DND-41 (cell line): Measurements from ENCODE around the gene PMFBP1.

ENCODE experiments used
- ATAC-seq: fragments of 200-7000 bp; cut with Tn5 transposase; 3 replicates; pipeline ENCODE4 v1.9.1; 2021; ENCODE audit warnings: low read depth; ENCODE audit not compliant: insufficient read depth
- DNase-seq: peaks from one replicate; pipeline ENCODE4 v3.0.0-alpha.2; 2020
- H2AFZ ChIP-seq: 2 replicates; pipeline ENCODE4 v1.6.0; 2012; ENCODE audit warnings: low read depth, low read length
- H3K27ac ChIP-seq: 2 replicates; pipeline ENCODE4 v1.5.1; 2012; ENCODE audit warnings: low read length, inconsistent platforms
- H3K27me3 ChIP-seq: fragments of 200-600 bp; sonication (generic); 2 replicates; pipeline ENCODE4 v1.6.0; 2012; ENCODE audit warnings: low read length, mild to moderate bottlenecking, inconsistent platforms; ENCODE audit not compliant: insufficient read depth, poor library complexity
- H3K36me3 ChIP-seq: 2 replicates; pipeline ENCODE4 v1.5.1; 2012; ENCODE audit warnings: low read length, inconsistent platforms; ENCODE audit not compliant: insufficient read depth
- H3K4me1 ChIP-seq: 2 replicates; pipeline ENCODE4 v1.5.1; 2012; ENCODE audit warnings: mild to moderate bottlenecking, low read length; ENCODE audit not compliant: insufficient read depth
- H3K4me2 ChIP-seq: 2 replicates; pipeline ENCODE4 v1.6.0; 2012; ENCODE audit warnings: mild to moderate bottlenecking, moderate library complexity, low read length, inconsistent platforms; ENCODE audit not compliant: insufficient read depth
- H3K4me3 ChIP-seq, 2 experiments: fragments of 200-600 bp in 1 of 2; shearing (Covaris generic) in 1 of 2; 2 replicates each; pipeline ENCODE4 v1.5.1; 2012 to 2016; ENCODE audit warnings: inconsistent platforms in 2 of 2, low read length in 2 of 2, mild to moderate bottlenecking in 2 of 2, low read depth in 1 of 2, moderate library complexity in 1 of 2
- H3K79me2 ChIP-seq: 2 replicates; pipeline ENCODE4 v1.6.0; 2012; ENCODE audit warnings: low read length, inconsistent platforms; ENCODE audit not compliant: insufficient read depth
- H3K9ac ChIP-seq: 2 replicates; pipeline ENCODE4 v1.6.0; 2012; ENCODE audit warnings: low read depth, mild to moderate bottlenecking, inconsistent platforms, low read length, moderate library complexity
- H3K9me3 ChIP-seq: 2 replicates; pipeline ENCODE4 v1.5.1; 2012; ENCODE audit warnings: low read length, moderate library complexity, mild to moderate bottlenecking, inconsistent platforms; ENCODE audit not compliant: insufficient read depth, severe bottlenecking
- H4K20me1 ChIP-seq: 2 replicates; pipeline ENCODE4 v1.6.0; 2012; ENCODE audit warnings: low read length; ENCODE audit not compliant: insufficient read depth
- EZH2 ChIP-seq: IDR thresholded peaks from 3 replicates; pipeline ENCODE4 v1.6.1; 2012; ENCODE audit warnings: borderline replicate concordance, low read depth, mild to moderate bottlenecking, moderate library complexity, low read length, inconsistent platforms; ENCODE audit not compliant: severe bottlenecking
- TF ChIP-seq, protein P1 (sequence below): IDR thresholded peaks from 2 replicates; pipeline ENCODE4 v1.5.1; 2012; ENCODE audit warnings: borderline replicate concordance, low read length, moderate library complexity, mild to moderate bottlenecking; ENCODE audit not compliant: poor library complexity, severe bottlenecking; ENCODE audit errors: extremely low read depth

PMFBP1 gene

DNA sequence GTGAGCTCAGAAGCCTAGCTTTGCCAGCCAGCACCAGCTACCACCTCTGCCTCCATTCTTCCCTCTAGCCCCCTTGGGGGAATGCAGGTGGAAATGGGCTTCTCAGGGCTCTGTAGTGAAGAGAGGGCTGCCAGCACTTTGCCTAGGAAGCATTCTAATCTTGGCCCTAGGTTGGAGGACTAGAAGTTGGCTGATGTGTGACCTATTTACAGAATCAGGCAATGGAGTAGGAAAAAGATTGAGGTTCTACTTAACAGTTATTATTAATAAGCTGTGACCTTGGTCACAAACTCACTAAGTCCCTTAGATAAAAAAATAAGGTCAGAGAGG is 58.4 kb downstream of the PMFBP1 start:
- Histone ChIP-seq H4K20me1 (no peaks in the 10 kb centered on the region), H3K36me3 (peaks cover 44% of the 10 kb centered on the region), H3K27me3 (no peaks in the 10 kb centered on the region), H3K27ac (no peak overlapping the region), H3K4me3 (no peak overlapping the region), H3K4me1 (no peaks in the 10 kb centered on the region), H3K9ac (no peak overlapping the region), H2AFZ (no peak overlapping the region), H3K4me2 (no peak overlapping the region), H3K79me2 (no peaks in the 10 kb centered on the region), H3K9me3 (no peaks in the 10 kb centered on the region)
- TF ChIP-seq EZH2, result no peak
- TF ChIP-seq, protein P1, sequence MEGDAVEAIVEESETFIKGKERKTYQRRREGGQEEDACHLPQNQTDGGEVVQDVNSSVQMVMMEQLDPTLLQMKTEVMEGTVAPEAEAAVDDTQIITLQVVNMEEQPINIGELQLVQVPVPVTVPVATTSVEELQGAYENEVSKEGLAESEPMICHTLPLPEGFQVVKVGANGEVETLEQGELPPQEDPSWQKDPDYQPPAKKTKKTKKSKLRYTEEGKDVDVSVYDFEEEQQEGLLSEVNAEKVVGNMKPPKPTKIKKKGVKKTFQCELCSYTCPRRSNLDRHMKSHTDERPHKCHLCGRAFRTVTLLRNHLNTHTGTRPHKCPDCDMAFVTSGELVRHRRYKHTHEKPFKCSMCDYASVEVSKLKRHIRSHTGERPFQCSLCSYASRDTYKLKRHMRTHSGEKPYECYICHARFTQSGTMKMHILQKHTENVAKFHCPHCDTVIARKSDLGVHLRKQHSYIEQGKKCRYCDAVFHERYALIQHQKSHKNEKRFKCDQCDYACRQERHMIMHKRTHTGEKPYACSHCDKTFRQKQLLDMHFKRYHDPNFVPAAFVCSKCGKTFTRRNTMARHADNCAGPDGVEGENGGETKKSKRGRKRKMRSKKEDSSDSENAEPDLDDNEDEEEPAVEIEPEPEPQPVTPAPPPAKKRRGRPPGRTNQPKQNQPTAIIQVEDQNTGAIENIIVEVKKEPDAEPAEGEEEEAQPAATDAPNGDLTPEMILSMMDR, result no peak
- DNase-seq, result no peak
- no peak for ATAC-seq

GRCh38 chr16:72112906-72113615 is 58.9 kb downstream of the PMFBP1 start:
- no peak for ATAC-seq
- H3K36me3 ChIP-seq, result peaks cover 49% of the 10 kb centered on the region
- no peak overlapping the region for H3K9ac ChIP-seq

GRCh38 chr16:72112452-72112792 is 59.5 kb downstream of the PMFBP1 start:
- H3K9ac ChIP-seq, result no peak overlapping the region
- H3K4me3 ChIP-seq, result no peak overlapping the region
- peaks cover 55% of the 10 kb centered on the region for H3K36me3 ChIP-seq
- no peaks in the 10 kb centered on the region for H3K9me3 ChIP-seq
- H4K20me1 ChIP-seq, result no peaks in the 10 kb centered on the region
- TF ChIP-seq, protein P1, result no peak
- no peak for TF ChIP-seq EZH2
- no peaks in the 10 kb centered on the region for H3K27me3 ChIP-seq
- H3K4me2 ChIP-seq, result no peak overlapping the region
- DNase-seq (no peak), ATAC-seq (no peak)
- no peak overlapping the region for H3K27ac ChIP-seq
- no peak overlapping the region for H2AFZ ChIP-seq
- no peaks in the 10 kb centered on the region for H3K79me2 ChIP-seq
- H3K4me1 ChIP-seq, result no peaks in the 10 kb centered on the region

More at GRCh38 chr16:72112906-72113615, 58.9 kb downstream of the PMFBP1 start:
- Histone ChIP-seq H2AFZ (no peak overlapping the region), H3K9me3 (no peaks in the 10 kb centered on the region), H3K4me1 (no peaks in the 10 kb centered on the region), H3K27ac (no peak overlapping the region), H3K4me2 (no peak overlapping the region), H4K20me1 (no peaks in the 10 kb centered on the region), H3K4me3 (no peak overlapping the region), H3K27me3 (no peaks in the 10 kb centered on the region), H3K79me2 (no peaks in the 10 kb centered on the region)
- no peak for DNase-seq
- TF ChIP-seq, protein P1, result no peak
- TF ChIP-seq EZH2, result no peak
